Panc1 (cell line): Measurements from ENCODE around the gene MITF. TPM values are rescaled to one million over a fixed set of nuclear protein-coding genes. Genes with fewer than 3 reads are reported as not detected.

Source experiments
- ATAC-seq: fragments of 200-7000 bp; cut with Tn5 transposase; 2 replicates; pipeline ENCODE4 v1.9.1; 2020; ENCODE audit warnings: mild to moderate bottlenecking, moderate library complexity
- BruUV-seq: library from RNA; stranded (reverse); fragments of 400-500 nt; replicated peaks from 2 replicates; lab custom pipeline; 2021; lab: Mats Ljungman, UMichigan
- CTCF ChIA-PET: fragments of 300-600 bp; sonication (Branson Sonifier 250); formaldehyde crosslinking; loops from one replicate; lab custom pipeline; 2022; ENCODE audit warnings: antibody characterized with exemption; lab: Charles Lee
- POLR2A ChIA-PET: fragments of 300-600 bp; sonication (Branson Sonifier 250); formaldehyde crosslinking; loops from one replicate; lab custom pipeline; 2022; ENCODE audit warnings: antibody characterized with exemption; lab: Charles Lee
- DNase-seq: peaks from one replicate; pipeline ENCODE4 v3.0.0-alpha.2; 2010; ENCODE audit warnings: low read depth, low spot score
- H3K27ac ChIP-seq: 2 replicates; pipeline ENCODE4 v1.5.1; 2011; ENCODE audit warnings: mild to moderate bottlenecking, low read length, inconsistent platforms
- H3K27me3 ChIP-seq: fragments of 200-500 bp; sonication (Bioruptor generic); 2 replicates; pipeline ENCODE4 v1.6.0; 2014; ENCODE audit warnings: low read length, inconsistent platforms; ENCODE audit not compliant: control insufficient read depth, insufficient read depth
- H3K36me3 ChIP-seq: fragments of 200-500 bp; sonication (Bioruptor generic); 2 replicates; pipeline ENCODE4 v1.5.1; 2014; ENCODE audit warnings: inconsistent platforms, mild to moderate bottlenecking, low read length, moderate library complexity; ENCODE audit not compliant: control insufficient read depth, insufficient read depth
- H3K4me1 ChIP-seq: 2 replicates; pipeline ENCODE4 v1.5.1; 2011; ENCODE audit warnings: inconsistent platforms, mild to moderate bottlenecking, low read length, moderate library complexity; ENCODE audit not compliant: control insufficient read depth, insufficient read depth
- H3K4me3 ChIP-seq, 2 experiments: 2 replicates each; pipeline ENCODE4 v1.5.1; 2011 to 2012; ENCODE audit warnings: low read depth in 2 of 2, low read length in 2 of 2, mild to moderate bottlenecking in 2 of 2, inconsistent platforms in 1 of 2, moderate library complexity in 1 of 2
- H3K9me3 ChIP-seq: fragments of 200-500 bp; sonication (Bioruptor generic); 2 replicates; pipeline ENCODE4 v1.5.1; 2014; ENCODE audit warnings: low read depth, mild to moderate bottlenecking, inconsistent platforms, low read length, moderate library complexity; ENCODE audit not compliant: control insufficient read depth, insufficient read depth
- POLR2AphosphoS5 ChIP-seq: IDR thresholded peaks from 2 replicates; pipeline ENCODE4 v1.6.1; 2012; ENCODE audit warnings: mild to moderate bottlenecking, low read depth, low read length, moderate library complexity
- REST ChIP-seq, 2 experiments: IDR thresholded peaks; 2 replicates each; pipeline ENCODE4 v1.6.1; 2011 to 2012; ENCODE audit warnings: low read depth in 2 of 2, control low read depth in 1 of 2, low read length in 1 of 2, mild to moderate bottlenecking in 1 of 2, moderate library complexity in 1 of 2; ENCODE audit not compliant: insufficient read depth in 1 of 2
- SIN3A ChIP-seq: IDR thresholded peaks from 2 replicates; pipeline ENCODE4 v1.6.1; 2012; ENCODE audit warnings: low read depth, mild to moderate bottlenecking, low read length, moderate library complexity, borderline replicate concordance; ENCODE audit not compliant: insufficient read depth
- TCF7L2 ChIP-seq: IDR thresholded peaks from 2 replicates; pipeline ENCODE4 v1.6.1; 2011; ENCODE audit warnings: mild to moderate bottlenecking, low read depth, low read length, inconsistent platforms
- in situ Hi-C: cut with HindIII; loops from 2 replicates; pipeline ENCODE4 v1.10.0; 2016; ENCODE audit warnings: low sequenced_read_pairs, low pct_unique_long_range_greater_than_20kb
- intact Hi-C: fragments of 100-400 bp; cut with micrococcal nuclease; formaldehyde crosslinking; loops from one replicate; pipeline ENCODE4 v1.10.0; 2022; ENCODE audit not compliant: unreplicated experiment
- total RNA-seq: library from RNA; stranded (reverse); gene quantifications from one replicate; pipeline ENCODE4 v1.2.1, GENCODE V29; 2021; ENCODE audit not compliant: unreplicated experiment
- TF ChIP-seq, protein P1 (sequence below): fragments of 450-650 bp; IDR thresholded peaks from 2 replicates; pipeline ENCODE4 v1.5.1; 2017; ENCODE audit warnings: mild to moderate bottlenecking

Gene MITF
- total RNA-seq, 1 experiment from 2014 or later = 10.8 TPM

DNA sequence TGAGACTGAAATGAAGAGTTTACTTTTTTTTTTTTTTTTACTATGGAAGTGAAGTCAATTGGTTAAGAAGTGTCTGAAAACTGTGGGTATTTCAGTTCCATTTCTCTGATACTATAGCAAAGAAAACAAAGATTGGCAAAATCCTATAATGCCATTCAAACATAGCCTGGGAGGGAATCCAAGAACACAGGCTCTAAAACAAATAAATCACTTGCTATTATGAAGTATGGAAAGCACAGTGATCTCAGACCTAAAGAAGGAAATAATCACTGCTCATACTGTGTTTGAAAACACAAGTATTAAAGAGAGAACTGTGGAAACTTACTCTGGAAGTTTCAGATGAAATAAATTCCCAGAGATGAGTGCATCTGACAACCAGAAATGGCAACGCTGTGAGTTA lies 272.3 kb downstream of the MITF start:
- no peak overlapping the region for H3K4me3 ChIP-seq
- no TSS peak for BruUV-seq
- DNase-seq (no peak), ATAC-seq (no peak)
- intact Hi-C loops = no loop called here
- no peaks in the 10 kb centered on the region for H3K4me1 ChIP-seq
- in situ Hi-C loops = no loop called here
- H3K27me3 ChIP-seq = no peaks in the 10 kb centered on the region
- no peak overlapping the region for H3K27ac ChIP-seq
- no peaks in the 10 kb centered on the region for H3K9me3 ChIP-seq
- TF ChIP-seq, protein P1, sequence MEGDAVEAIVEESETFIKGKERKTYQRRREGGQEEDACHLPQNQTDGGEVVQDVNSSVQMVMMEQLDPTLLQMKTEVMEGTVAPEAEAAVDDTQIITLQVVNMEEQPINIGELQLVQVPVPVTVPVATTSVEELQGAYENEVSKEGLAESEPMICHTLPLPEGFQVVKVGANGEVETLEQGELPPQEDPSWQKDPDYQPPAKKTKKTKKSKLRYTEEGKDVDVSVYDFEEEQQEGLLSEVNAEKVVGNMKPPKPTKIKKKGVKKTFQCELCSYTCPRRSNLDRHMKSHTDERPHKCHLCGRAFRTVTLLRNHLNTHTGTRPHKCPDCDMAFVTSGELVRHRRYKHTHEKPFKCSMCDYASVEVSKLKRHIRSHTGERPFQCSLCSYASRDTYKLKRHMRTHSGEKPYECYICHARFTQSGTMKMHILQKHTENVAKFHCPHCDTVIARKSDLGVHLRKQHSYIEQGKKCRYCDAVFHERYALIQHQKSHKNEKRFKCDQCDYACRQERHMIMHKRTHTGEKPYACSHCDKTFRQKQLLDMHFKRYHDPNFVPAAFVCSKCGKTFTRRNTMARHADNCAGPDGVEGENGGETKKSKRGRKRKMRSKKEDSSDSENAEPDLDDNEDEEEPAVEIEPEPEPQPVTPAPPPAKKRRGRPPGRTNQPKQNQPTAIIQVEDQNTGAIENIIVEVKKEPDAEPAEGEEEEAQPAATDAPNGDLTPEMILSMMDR = no peak
- TF ChIP-seq REST (IDR thresholded peaks at IDR 0.05; ENCODE audit: insufficient read depth in 1 of 2, low read depth in 2 of 2, low read length in 1 of 2) (no peak), POLR2AphosphoS5 (no peak), TCF7L2 (no peak), SIN3A (no peak)
- ChIA-PET POLR2A (no interaction called here), CTCF (no interaction called here)
- no peaks in the 10 kb centered on the region for H3K36me3 ChIP-seq
